Suprapubic skin (tissue), 4 donors: ENCODE results near the gene FES. TPM values are rescaled to one million over a fixed set of nuclear protein-coding genes. Genes with fewer than 3 reads are reported as not detected.
"Not testable (repeated sequence)": the region's sequence is repeated elsewhere in the genome, so short reads cannot be mapped to it uniquely, and the experiment has no call there.

Experiments
- DNase-seq, 2 donors: peaks; one replicate each; pipeline ENCODE4 v3.0.0-alpha.2; 2019; ENCODE audit warnings: low spot score in 2 of 2
- H3K27ac ChIP-seq: fragments of 200-600 bp; sonication (generic); one replicate; pipeline ENCODE4 v1.5.1; 2019
- H3K27me3 ChIP-seq: fragments of 200-600 bp; sonication (generic); one replicate; pipeline ENCODE4 v1.5.1; 2019
- H3K36me3 ChIP-seq: fragments of 200-600 bp; sonication (generic); one replicate; pipeline ENCODE4 v1.5.1; 2019
- H3K4me1 ChIP-seq: fragments of 200-600 bp; sonication (generic); one replicate; pipeline ENCODE4 v1.5.1; 2019
- H3K4me3 ChIP-seq: fragments of 200-600 bp; sonication (generic); one replicate; pipeline ENCODE4 v1.5.1; 2019; ENCODE audit warnings: mild to moderate bottlenecking
- H3K9me3 ChIP-seq: fragments of 200-600 bp; sonication (generic); one replicate; pipeline ENCODE4 v1.5.1; 2019
- CTCF ChIP-seq, 2 donors: fragments of 200-600 bp in 1 of 2; fragments of 450-650 bp in 1 of 2; sonication (generic) in 1 of 2; IDR thresholded peaks; one replicate each; pipeline ENCODE4 v1.5.1; 2016 to 2019; ENCODE audit warnings: antibody characterized with exemption in 2 of 2, mild to moderate bottlenecking in 1 of 2, moderate library complexity in 1 of 2
- EP300 ChIP-seq: sonication (generic); formaldehyde crosslinking; IDR thresholded peaks from one replicate; pipeline ENCODE4 v1.6.1; 2017; ENCODE audit warnings: antibody characterized with exemption
- POLR2A ChIP-seq, 2 donors: fragments of 450-650 bp; IDR thresholded peaks; one replicate each; pipeline ENCODE4 v1.6.1; 2017; ENCODE audit warnings: antibody characterized with exemption in 2 of 2, mild to moderate bottlenecking in 2 of 2, moderate library complexity in 2 of 2
- POLR2AphosphoS5 ChIP-seq, 3 donors: sonication (generic); formaldehyde crosslinking; IDR thresholded peaks; one replicate each; pipeline ENCODE4 v1.6.1; 2017; ENCODE audit warnings: antibody characterized with exemption in 3 of 3
- WGBS: methylation state at CpG from one replicate; pipeline ENCODE4 v1.1.5; 2018; 5-methylcytosine and 5-hydroxymethylcytosine counted together
- total RNA-seq, 4 donors: library from RNA; depleted of rRNA; stranded (reverse); fragments of >200 nt; gene quantifications; one replicate each; pipeline ENCODE4 v1.1.0, GENCODE V29; 2016

Gene FES
- total RNA-seq, 4 donors from 2014 or later: 6.3 to 18.7 (median 11.8) TPM

GRCh38 chr15:90873998-90874605 is 10.2 kb upstream of the FES start:
- no peaks in the 10 kb centered on the region for H3K27me3 ChIP-seq
- DNase-seq: peak in 1 of 2 donors; percentile 61
- TF ChIP-seq EP300 (no peak), POLR2AphosphoS5 (IDR thresholded peaks at IDR 0.05) (no peak), POLR2A (IDR thresholded peaks at IDR 0.05) (no peak), CTCF (IDR thresholded peaks at IDR 0.05) (no peak)
- H3K27ac ChIP-seq: no peak overlapping the region
- 61% methylated on average over 11 of the region's 15 CpGs for WGBS
- no peaks in the 10 kb centered on the region for H3K9me3 ChIP-seq
- peaks cover 38% of the 10 kb centered on the region for H3K36me3 ChIP-seq
- peaks cover 46% of the 10 kb centered on the region for H3K4me1 ChIP-seq
- H3K4me3 ChIP-seq: peak overlapping the region; percentile 81

GRCh38 chr15:90874986-90875385 is 9.3 kb upstream of the FES start:
- not testable (repeated sequence) for H3K4me3 ChIP-seq, H3K27ac ChIP-seq, DNase-seq, H3K9me3 ChIP-seq, H3K27me3 ChIP-seq
- 88% methylated on average over 9 of the region's 9 CpGs for WGBS
- Histone ChIP-seq H3K36me3 (peaks cover 47% of the 10 kb centered on the region), H3K4me1 (peaks cover 37% of the 10 kb centered on the region)

GRCh38 chr15:90875549-90875981 is 8.7 kb upstream of the FES start:
- 95% methylated on average over 12 of the region's 12 CpGs for WGBS
- Histone ChIP-seq H3K9me3 (no peaks in the 10 kb centered on the region), H3K4me3 (no peak overlapping the region), H3K27ac (no peak overlapping the region), H3K36me3 (peaks cover 53% of the 10 kb centered on the region), H3K27me3 (no peaks in the 10 kb centered on the region), H3K4me1 (peaks cover 31% of the 10 kb centered on the region)
- TF ChIP-seq POLR2AphosphoS5 (IDR thresholded peaks at IDR 0.05) (no peak), POLR2A (IDR thresholded peaks at IDR 0.05) (no peak), EP300 (no peak), CTCF (IDR thresholded peaks at IDR 0.05) (no peak)
- DNase-seq: peak in 1 of 2 donors; percentile 62

GRCh38 chr15:90876046-90876445 is 8.3 kb upstream of the FES start:
- H3K36me3 ChIP-seq: peaks cover 58% of the 10 kb centered on the region
- no peak overlapping the region for H3K27ac ChIP-seq
- no peak overlapping the region for H3K4me3 ChIP-seq
- H3K4me1 ChIP-seq: peaks cover 26% of the 10 kb centered on the region
- H3K9me3 ChIP-seq: no peaks in the 10 kb centered on the region
- TF ChIP-seq POLR2A (IDR thresholded peaks at IDR 0.05) (no peak), EP300 (no peak), POLR2AphosphoS5 (IDR thresholded peaks at IDR 0.05) (no peak), CTCF (IDR thresholded peaks at IDR 0.05) (no peak)
- H3K27me3 ChIP-seq: no peaks in the 10 kb centered on the region
- WGBS: 93% methylated on average over 6 of the region's 20 CpGs
- DNase-seq: no peak

- no peak for DNase-seq
- no peaks in the 10 kb centered on the region for H3K27me3 ChIP-seq
- H3K4me3 ChIP-seq: no peak overlapping the region
- H3K27ac ChIP-seq: no peak overlapping the region
- H3K36me3 ChIP-seq: peaks cover 64% of the 10 kb centered on the region
- no peaks in the 10 kb centered on the region for H3K9me3 ChIP-seq
- H3K4me1 ChIP-seq: peaks cover 26% of the 10 kb centered on the region
- 93% methylated on average over 15 of the region's 15 CpGs for WGBS
- no peak for TF ChIP-seq POLR2AphosphoS5 (IDR thresholded peaks at IDR 0.05)
- no peak for TF ChIP-seq EP300
- TF ChIP-seq POLR2A (IDR thresholded peaks at IDR 0.05): no peak
These were observed 7.7 kb upstream of the FES start for GRCh38 chr15:90876512-90877170.

- H3K9me3 ChIP-seq: no peaks in the 10 kb centered on the region
- H3K4me3 ChIP-seq: no peak overlapping the region
- H3K4me1 ChIP-seq: peaks cover 23% of the 10 kb centered on the region
- DNase-seq: no peak
- peaks cover 71% of the 10 kb centered on the region for H3K36me3 ChIP-seq
- TF ChIP-seq POLR2AphosphoS5 (IDR thresholded peaks at IDR 0.05) (no peak), EP300 (no peak), CTCF (IDR thresholded peaks at IDR 0.05) (no peak), POLR2A (IDR thresholded peaks at IDR 0.05) (no peak)
- H3K27ac ChIP-seq: no peak overlapping the region
- 92% methylated on average over 11 of the region's 14 CpGs for WGBS
- H3K27me3 ChIP-seq: no peaks in the 10 kb centered on the region
These were observed 7.0 kb upstream of the FES start for GRCh38 chr15:90877315-90877714.
